Hematopoietic multipotent progenitor cell treated with erythropoietin and hydrocortisone succinate and interleukin-3 and kit ligand, for 17 days (in vitro differentiated cells): ENCODE results near the gene SPNS3.

Experiments used
- DNase-seq: peaks from one replicate; pipeline ENCODE4 v3.0.0-alpha.2; 2015; ENCODE audit warnings: low spot score

Gene SPNS3

GRCh38 chr17:4469552-4469951 is 35.8 kb downstream of the SPNS3 start:
- no peak for DNase-seq

DNA sequence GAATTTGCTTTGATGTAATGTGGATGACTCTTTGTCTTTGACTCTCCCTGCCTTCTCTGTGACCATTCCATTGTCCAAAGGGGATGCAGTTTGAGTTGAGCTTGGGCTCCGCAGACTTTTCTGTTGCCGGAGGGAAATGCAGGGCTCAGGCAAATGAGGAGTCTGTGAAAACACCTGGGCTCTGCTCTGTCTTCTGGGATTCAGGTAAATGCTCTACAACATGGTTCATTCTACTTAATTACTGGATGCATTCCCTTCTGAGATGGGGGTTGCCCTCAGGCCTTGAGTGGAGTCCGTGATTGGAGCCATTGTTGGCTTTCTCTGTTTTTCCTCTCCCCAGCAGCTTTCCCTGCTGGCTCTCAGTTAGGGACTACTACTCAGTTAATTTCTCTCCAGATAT is 38.5 kb downstream of the SPNS3 start:
- DNase-seq, result no peak

DNA sequence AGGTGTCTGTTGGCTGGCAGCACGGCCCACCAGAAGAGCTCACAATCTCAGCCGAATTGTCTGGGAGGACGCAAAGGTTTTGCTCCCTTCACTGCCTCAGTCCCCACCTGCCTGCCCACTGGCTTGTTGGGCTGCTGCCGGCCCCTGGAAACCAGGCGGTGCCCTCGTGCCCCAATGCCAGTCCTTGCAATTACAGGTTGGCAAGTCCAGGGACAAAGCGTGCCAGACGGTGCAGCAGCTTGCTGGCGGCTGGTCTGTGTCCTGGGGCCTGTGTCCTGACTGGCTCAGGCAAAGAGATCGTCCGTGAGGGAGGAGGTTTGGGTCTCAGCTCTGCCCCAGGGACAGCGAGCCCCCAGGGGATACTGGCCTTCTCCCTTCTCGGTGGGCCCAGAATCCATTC is 40.4 kb downstream of the SPNS3 start:
- no peak for DNase-seq

- DNase-seq, result no peak
These were observed 41.3 kb downstream of the SPNS3 start for GRCh38 chr17:4475001-4475400.

GRCh38 chr17:4475463-4475862 is 41.7 kb downstream of the SPNS3 start:
- DNase-seq, result no peak

DNA sequence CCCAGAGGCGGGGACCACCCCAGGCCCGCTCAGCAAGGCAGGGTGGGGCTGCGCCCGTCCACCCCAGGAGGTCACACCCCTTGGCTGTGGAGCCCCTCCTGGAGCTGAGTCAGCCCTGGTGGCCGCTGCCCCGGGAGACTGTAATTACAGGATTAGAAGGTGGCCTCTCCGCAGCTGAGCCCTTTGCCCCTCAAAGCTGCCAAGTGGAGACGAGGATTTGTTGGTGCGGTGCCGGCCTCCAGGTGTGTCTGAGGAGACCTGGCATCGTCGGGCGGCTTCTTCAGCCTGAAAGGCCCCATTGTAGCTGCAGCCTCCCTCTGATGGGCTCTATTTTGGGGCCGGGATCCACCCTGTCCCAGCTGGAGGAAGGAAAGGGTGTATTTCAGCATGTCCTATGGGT is 42.3 kb downstream of the SPNS3 start:
- no peak for DNase-seq

- no peak for DNase-seq
These were observed 42.9 kb downstream of the SPNS3 start for GRCh38 chr17:4476511-4477070.

GRCh38 chr17:4477255-4477791 is 43.6 kb downstream of the SPNS3 start:
- no peak for DNase-seq

DNA sequence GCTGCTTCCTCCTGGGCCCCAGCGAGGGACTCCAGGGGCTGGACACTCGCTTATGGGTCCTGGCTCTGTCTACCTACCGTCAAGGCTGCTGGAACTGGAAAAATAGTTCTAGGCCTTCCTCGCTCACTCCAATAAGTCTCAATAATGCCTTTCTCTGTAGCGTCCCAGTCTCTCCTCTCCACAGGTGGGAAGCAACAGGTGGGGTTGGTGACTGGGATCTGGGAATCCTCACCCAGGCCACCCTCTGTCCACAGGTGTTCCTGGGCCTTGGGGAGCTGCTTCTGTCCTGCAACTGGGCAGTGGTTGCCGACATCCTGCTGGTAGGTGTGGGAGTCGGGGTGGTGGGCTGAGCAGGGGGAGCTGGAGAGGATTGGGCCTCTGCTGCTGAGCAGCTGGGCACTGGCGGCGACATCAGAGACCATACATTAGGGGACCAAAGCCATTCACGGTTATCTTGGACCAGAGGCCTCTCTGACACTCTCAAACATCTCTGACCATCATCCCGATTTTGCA is 44.6 kb downstream of the SPNS3 start:
- no peak for DNase-seq

GRCh38 chr17:4479340-4479981 is 45.7 kb downstream of the SPNS3 start:
- no peak for DNase-seq

DNA sequence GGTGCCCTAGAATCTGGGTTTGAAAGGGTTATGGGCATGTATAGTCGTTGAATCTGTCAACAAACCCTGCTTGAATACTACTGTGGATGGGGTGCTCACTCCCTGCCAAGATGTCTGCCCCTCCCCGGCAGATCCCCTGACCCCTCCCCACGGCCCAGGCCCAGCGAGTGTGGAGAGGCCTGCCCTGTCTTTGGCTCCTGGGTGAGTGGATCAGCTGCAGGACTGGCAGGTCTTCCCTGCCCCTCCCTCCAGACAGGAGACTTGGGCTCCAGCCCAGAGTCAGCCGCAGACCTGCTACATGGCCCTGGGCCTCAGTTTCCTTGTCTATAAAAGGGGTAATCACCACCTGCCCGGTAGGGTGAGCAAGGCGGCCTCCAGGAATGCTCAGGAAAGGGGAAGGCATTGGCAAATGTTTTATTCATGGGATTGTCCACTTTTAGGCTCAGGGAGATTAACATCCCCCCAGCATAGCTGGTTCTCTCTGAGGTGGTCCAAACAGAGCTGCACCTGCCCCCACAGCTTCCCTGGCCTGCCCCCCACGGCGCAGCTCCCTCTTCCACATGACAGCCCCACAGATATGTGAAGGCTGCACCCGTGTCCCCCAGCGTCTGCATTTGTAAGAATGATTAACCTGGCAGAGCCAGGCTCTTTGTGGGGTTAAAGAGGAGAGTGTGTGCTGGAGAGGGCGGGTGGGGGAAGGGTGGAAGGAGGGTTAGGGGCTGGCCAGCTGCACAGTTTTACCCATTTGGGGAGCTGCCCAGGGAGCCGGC is 46.4 kb downstream of the SPNS3 start:
- DNase-seq, result no peak

DNA sequence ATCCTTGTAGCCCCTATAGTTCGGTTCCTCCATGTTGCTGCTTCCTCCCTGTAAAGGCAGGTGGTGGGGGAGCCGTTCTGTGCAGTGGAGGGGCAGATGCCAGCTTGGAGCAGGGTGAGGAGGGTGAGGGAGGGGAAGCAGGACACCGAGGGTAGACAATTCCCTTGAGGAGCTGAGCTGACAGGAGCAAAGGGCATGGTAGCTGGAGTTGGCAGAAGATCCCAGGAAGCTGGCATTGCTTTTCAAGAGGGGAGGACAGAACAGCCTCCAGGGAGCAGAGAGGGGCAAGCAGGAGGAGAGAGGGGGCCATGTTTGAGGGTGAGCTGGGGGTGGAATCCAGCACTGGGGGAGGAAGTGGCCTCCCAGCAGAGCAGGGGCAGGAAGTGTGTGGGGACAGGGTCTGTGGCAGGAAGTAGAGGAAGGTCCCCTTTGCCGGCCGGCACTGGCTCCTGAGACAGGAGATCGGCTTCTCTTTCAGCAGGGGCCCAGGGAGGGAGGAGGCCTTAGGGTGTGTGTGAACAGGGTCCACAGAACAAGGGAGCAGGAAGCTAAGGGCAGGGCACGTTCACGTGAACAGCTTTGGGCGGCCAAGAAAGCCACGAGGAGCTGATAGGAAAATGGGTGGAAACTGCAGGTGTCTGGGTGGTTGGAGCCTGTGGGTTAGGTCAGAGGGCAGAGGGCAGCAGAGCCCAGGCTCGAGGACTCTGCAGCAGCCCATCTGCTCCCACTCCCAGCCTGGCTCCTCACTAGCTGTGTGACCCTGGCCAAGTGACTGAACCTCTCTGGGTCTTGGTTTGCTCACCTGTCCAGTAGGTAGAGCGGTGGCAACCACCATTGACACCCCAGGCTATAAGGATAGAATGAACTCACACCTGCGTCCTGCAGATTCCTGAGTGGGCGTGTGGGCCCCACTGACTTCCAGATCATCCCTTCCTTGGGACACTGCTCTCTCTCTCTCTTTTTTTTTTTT is 47.5 kb downstream of the SPNS3 start:
- DNase-seq, result no peak

- DNase-seq, result no peak
These were observed 48.7 kb downstream of the SPNS3 start for GRCh38 chr17:4482338-4483011.

DNA sequence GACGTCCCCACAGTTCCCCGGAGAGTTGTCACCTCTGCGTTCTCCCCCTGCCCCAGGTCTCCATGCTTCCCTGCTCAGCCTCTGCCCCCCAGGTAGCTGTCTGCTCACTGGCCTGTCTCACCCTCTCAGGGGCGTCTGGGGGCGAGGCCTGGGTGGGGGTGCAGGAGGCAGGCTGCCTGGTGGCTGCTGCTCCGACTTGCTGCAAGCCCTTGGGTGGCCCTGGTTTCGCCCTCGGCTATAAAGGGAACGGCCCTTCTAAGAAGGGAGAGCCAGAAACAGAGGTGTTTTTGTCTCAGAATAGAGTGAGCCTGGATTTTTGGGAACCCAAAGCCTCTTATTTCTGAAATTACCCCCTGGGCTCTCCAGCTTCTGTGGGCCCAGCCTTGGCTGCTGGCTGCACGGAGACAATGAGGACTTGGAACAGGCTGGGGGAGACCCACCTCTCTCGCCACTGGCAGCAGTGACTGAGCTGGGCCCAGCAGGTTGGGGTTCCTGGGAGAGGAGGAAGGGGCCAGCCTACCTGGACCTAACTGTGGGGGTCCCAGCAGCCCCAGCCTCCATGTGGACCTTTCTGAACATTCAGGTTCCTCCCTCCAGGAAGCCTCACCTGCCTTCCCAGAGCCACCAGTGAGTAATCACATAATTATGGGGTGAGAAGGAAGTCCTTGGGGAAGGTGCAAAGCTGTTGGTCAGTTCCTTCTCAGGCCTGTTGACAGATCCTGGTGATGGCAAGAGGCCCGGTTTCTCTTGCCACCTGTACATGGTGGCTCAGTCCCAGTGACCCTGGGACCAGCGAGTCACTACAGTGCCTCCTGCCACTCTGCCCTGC is 49.5 kb downstream of the SPNS3 start:
- DNase-seq, result no peak

DNA sequence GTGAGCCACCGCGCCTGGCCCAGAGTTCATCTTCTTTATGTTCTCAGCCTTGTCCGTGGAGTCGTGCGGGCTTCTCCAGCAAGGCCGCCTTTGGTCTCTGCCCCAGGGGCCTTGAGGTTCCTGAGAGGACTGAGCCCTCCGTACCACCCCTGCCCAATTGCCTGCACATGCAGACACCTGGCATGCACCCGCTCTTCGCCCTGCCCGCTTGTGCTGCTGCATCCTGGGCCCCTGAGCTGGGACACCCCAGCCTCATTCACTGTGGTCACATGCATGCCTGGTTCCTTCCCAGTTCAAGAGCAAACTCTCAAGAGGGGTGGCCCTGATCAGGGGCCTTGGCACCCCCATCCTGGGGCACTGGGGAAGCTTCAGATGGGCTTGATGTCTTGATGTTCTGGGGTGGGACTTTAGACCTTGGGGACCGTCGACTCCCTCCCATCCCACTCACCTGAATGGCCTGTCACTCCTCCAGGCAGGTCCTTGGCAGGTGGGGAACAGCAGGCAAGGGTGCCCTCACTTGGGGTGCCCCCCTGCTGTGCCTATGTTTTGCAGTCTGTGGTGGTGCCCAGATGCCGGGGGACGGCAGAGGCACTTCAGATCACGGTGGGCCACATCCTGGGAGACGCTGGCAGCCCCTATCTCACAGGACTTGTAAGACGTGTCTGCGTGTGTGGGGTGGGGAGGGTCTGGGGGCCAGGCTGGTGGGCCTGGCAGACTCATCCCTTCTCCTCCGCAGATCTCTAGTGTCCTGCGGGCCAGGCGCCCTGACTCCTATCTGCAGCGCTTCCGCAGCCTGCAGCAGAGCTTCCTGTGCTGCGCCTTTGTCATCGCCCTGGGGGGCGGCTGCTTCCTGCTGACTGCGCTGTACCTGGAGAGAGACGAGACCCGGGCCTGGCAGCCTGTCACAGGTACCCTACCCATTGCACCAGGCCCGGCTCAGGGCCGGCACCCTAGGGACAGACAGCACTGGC is 52.2 kb downstream of the SPNS3 start:
- DNase-seq, result no peak

DNA sequence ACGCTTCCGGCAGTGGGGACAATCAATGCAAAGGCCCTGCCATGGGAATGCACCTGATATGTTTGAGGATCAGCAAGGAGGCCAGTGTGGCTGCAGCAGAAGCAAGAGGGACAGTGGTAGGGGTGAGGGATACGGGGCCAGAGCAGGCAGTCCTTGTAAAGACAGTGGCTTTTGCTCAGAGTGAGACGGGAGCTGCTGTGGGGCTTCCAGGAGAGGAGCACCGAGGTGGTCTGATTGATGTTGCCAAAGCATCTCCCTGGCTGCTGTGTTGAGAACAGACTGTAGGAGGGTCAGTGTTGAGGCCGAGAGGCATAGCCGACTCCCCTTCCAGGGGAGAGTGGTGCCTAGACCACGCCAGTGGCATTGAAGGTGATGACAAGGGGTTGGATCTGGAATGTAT is 53.6 kb downstream of the SPNS3 start:
- DNase-seq, result no peak

GRCh38 chr17:4487820-4488716 is 54.3 kb downstream of the SPNS3 start:
- DNase-seq, result no peak

- no peak for DNase-seq
These were observed 55.4 kb downstream of the SPNS3 start for GRCh38 chr17:4488989-4489595.
